Ectodermal cell (in vitro differentiated cells): Measurements from ENCODE around the gene NSD1.
"Not testable (repeated sequence)": the region's sequence is repeated elsewhere in the genome, so short reads cannot be mapped to it uniquely, and the experiment has no call there.

Experiments
- H3K27ac ChIP-seq: 2 replicates; pipeline ENCODE4 v1.7.0; 2013; ENCODE audit warnings: mild to moderate bottlenecking, low read depth, low read length; ENCODE audit not compliant: insufficient read depth, poor library complexity, severe bottlenecking
- H3K27me3 ChIP-seq: 2 replicates; pipeline ENCODE4 v1.7.0; 2013; ENCODE audit warnings: mild to moderate bottlenecking, low read length; ENCODE audit not compliant: insufficient read depth, control insufficient read depth, poor library complexity, severe bottlenecking
- H3K36me3 ChIP-seq: one replicate; pipeline ENCODE4 v1.7.0; 2013; ENCODE audit warnings: low read length; ENCODE audit not compliant: control insufficient read depth, insufficient read depth
- H3K4me1 ChIP-seq: one replicate; pipeline ENCODE4 v1.7.0; 2013; ENCODE audit warnings: low read length; ENCODE audit not compliant: control insufficient read depth, insufficient read depth
- H3K4me3 ChIP-seq: 2 replicates; pipeline ENCODE4 v1.7.0; 2013; ENCODE audit warnings: low read depth, low read length, control low read depth; ENCODE audit not compliant: insufficient read depth
- H3K9me3 ChIP-seq: 2 replicates; pipeline ENCODE4 v1.7.0; 2013; ENCODE audit warnings: mild to moderate bottlenecking, low read length, moderate library complexity; ENCODE audit not compliant: control insufficient read depth
- WGBS, 2 experiments: methylation state at CpG; one replicate each; pipeline ENCODE4 v1.1.7; 2013; ENCODE audit warnings: missing lambda C conversion rate in 2 of 2; 5-methylcytosine and 5-hydroxymethylcytosine counted together

Gene NSD1

GRCh38 chr5:177177847-177178437 lies 44.4 kb downstream of the NSD1 start:
- WGBS, 2 experiments = 93 to 94% methylated on average over 9 of the region's 9 CpGs

GRCh38 chr5:177178733-177179304 lies 45.2 kb downstream of the NSD1 start:
- H3K4me3 ChIP-seq = no peak overlapping the region
- no peak overlapping the region for H3K27ac ChIP-seq
- no peaks in the 10 kb centered on the region for H3K9me3 ChIP-seq
- H3K27me3 ChIP-seq = no peaks in the 10 kb centered on the region
- WGBS, 2 experiments = 95% methylated on average over 3 of the region's 3 CpGs
- no peaks in the 10 kb centered on the region for H3K36me3 ChIP-seq
- H3K4me1 ChIP-seq = no peaks in the 10 kb centered on the region

More at GRCh38 chr5:177177847-177178437, 44.4 kb downstream of the NSD1 start:
- not testable (repeated sequence) for H3K9me3 ChIP-seq, H3K27me3 ChIP-seq, H3K4me1 ChIP-seq, H3K4me3 ChIP-seq, H3K36me3 ChIP-seq, H3K27ac ChIP-seq

- no peaks in the 10 kb centered on the region for H3K9me3 ChIP-seq
- 91 to 98% methylated on average over 3 of the region's 3 CpGs for WGBS, 2 experiments
- H3K4me1 ChIP-seq = no peaks in the 10 kb centered on the region
- no peaks in the 10 kb centered on the region for H3K27me3 ChIP-seq
- H3K27ac ChIP-seq = no peak overlapping the region
- no peaks in the 10 kb centered on the region for H3K36me3 ChIP-seq
- no peak overlapping the region for H3K4me3 ChIP-seq
These were observed 45.9 kb downstream of the NSD1 start for GRCh38 chr5:177179431-177179830.

- no peak overlapping the region for H3K27ac ChIP-seq
- no peaks in the 10 kb centered on the region for H3K9me3 ChIP-seq
- H3K27me3 ChIP-seq = no peaks in the 10 kb centered on the region
- H3K36me3 ChIP-seq = no peaks in the 10 kb centered on the region
- 98 to 99% methylated on average over 3 of the region's 3 CpGs for WGBS, 2 experiments
- H3K4me1 ChIP-seq = no peaks in the 10 kb centered on the region
- H3K4me3 ChIP-seq = no peak overlapping the region
These were observed 49.6 kb downstream of the NSD1 start for GRCh38 chr5:177183142-177183541.

GRCh38 chr5:177183766-177184360 lies 50.3 kb downstream of the NSD1 start:
- no peaks in the 10 kb centered on the region for H3K4me1 ChIP-seq
- H3K4me3 ChIP-seq = no peak overlapping the region
- no peaks in the 10 kb centered on the region for H3K36me3 ChIP-seq
- WGBS, 2 experiments = 94 to 100% methylated on average over 2 to 3 of the region's 3 CpGs
- no peak overlapping the region for H3K27ac ChIP-seq
- H3K27me3 ChIP-seq = no peaks in the 10 kb centered on the region
- no peaks in the 10 kb centered on the region for H3K9me3 ChIP-seq

DNA sequence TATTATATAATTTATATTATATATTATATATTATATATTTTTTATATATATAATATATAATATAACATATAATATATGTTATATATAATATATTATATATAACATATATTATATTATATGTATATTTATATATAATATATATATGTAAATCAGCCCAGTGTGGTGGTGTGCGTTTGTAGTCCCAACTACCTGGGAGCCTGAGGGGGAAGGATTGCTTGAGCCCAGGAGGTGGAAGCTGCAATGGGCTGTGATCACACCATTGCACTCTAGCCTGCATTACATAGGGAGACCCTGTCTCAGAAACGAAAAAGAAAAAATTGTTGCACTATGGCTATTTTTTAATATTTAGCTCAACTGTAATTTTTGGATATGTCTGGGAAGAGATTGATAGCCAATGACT lies 52.4 kb downstream of the NSD1 start:
- 97 to 100% methylated on average over 1 to 2 of the region's 2 CpGs for WGBS, 2 experiments
- no peaks in the 10 kb centered on the region for H3K27me3 ChIP-seq
- no peak overlapping the region for H3K4me3 ChIP-seq
- H3K4me1 ChIP-seq = no peaks in the 10 kb centered on the region
- no peak overlapping the region for H3K27ac ChIP-seq
- H3K36me3 ChIP-seq = no peaks in the 10 kb centered on the region
- no peaks in the 10 kb centered on the region for H3K9me3 ChIP-seq

DNA sequence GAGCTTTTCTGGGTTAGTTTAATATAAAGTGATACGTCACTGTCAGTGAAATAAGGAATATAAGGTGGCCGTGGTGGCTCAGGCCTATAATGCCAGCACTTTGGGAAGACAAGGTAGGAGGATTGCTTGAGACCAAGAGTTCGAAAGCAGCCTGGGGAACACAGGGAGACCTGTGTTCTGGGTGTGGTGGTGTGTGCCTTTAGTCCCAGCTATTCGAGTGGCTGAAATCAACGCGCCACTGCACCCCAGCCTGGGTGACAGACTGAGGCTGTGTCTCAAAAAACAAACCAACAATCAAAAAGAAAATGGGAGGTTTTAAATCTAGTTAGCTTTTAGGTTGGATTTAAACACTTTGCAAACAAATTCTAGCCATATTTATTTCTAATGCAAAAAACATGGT lies 53.1 kb downstream of the NSD1 start:
- H3K27ac ChIP-seq = no peak overlapping the region
- H3K9me3 ChIP-seq = no peaks in the 10 kb centered on the region
- H3K27me3 ChIP-seq = no peaks in the 10 kb centered on the region
- H3K36me3 ChIP-seq = no peaks in the 10 kb centered on the region
- no peak overlapping the region for H3K4me3 ChIP-seq
- 94 to 96% methylated on average over 5 to 6 of the region's 6 CpGs for WGBS, 2 experiments
- no peaks in the 10 kb centered on the region for H3K4me1 ChIP-seq

DNA sequence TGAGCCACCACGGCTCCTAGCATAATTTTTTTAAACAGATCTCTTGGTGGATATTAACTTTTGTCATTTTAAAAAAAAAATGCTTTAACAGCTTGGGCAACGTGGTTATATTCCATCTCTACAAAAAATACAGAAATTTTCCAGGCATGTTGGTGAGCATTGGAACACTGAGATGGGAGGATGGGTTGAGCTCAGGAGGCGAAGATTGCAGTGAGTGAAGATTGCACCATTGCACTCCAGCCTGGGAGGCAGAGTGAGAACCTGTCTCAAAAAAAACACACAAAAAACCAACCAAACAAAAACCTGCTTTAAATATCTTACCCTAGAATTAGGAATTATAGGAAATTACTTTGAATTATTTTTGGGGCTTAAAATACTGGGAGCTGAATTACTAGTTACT lies 55.2 kb downstream of the NSD1 start:
- H3K27me3 ChIP-seq = no peaks in the 10 kb centered on the region
- H3K36me3 ChIP-seq = no peaks in the 10 kb centered on the region
- no peak overlapping the region for H3K4me3 ChIP-seq
- no peaks in the 10 kb centered on the region for H3K4me1 ChIP-seq
- 94 to 96% methylated on average over 3 of the region's 3 CpGs for WGBS, 2 experiments
- no peak overlapping the region for H3K27ac ChIP-seq
- no peaks in the 10 kb centered on the region for H3K9me3 ChIP-seq

GRCh38 chr5:177189416-177189815 lies 55.8 kb downstream of the NSD1 start:
- H3K27me3 ChIP-seq = no peaks in the 10 kb centered on the region
- H3K4me3 ChIP-seq = no peak overlapping the region
- no peaks in the 10 kb centered on the region for H3K9me3 ChIP-seq
- no peaks in the 10 kb centered on the region for H3K4me1 ChIP-seq
- H3K27ac ChIP-seq = no peak overlapping the region
- H3K36me3 ChIP-seq = no peaks in the 10 kb centered on the region

DNA sequence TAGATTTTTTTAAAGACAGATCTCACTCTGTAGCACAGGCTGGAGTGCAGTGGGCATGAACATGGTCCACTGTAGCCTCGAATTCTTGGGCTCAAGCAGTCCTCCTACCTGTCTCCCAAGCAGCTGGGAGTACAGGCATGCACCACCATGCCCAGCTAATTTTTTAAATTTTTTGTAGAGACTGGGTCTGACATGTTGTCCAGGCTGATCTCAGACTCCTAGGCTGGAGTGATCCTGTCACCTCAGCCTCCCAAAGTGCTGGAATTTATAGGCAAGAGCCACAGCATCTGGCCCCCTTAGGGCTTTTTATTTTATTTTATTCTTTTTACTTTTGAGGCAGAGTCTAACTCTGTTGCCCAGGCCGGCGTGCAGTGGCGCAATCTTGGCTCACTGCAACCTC lies 56.4 kb downstream of the NSD1 start:
- no peaks in the 10 kb centered on the region for H3K27me3 ChIP-seq
- WGBS, 2 experiments = 95% methylated on average over 4 of the region's 4 CpGs
- H3K27ac ChIP-seq = no peak overlapping the region
- H3K36me3 ChIP-seq = no peaks in the 10 kb centered on the region
- no peaks in the 10 kb centered on the region for H3K9me3 ChIP-seq
- H3K4me1 ChIP-seq = no peaks in the 10 kb centered on the region
- no peak overlapping the region for H3K4me3 ChIP-seq
